ENCODE data around the gene LRCOL1. TPM values are rescaled to one million over a fixed set of nuclear protein-coding genes. Genes with fewer than 3 reads are reported as not detected.

LRCOL1 gene
- total and polyA plus RNA-seq, 2 of the 13 experiments (the other 11 are each of a cell fraction or from before 2014, with no cell fraction given), result not detected

DNA sequence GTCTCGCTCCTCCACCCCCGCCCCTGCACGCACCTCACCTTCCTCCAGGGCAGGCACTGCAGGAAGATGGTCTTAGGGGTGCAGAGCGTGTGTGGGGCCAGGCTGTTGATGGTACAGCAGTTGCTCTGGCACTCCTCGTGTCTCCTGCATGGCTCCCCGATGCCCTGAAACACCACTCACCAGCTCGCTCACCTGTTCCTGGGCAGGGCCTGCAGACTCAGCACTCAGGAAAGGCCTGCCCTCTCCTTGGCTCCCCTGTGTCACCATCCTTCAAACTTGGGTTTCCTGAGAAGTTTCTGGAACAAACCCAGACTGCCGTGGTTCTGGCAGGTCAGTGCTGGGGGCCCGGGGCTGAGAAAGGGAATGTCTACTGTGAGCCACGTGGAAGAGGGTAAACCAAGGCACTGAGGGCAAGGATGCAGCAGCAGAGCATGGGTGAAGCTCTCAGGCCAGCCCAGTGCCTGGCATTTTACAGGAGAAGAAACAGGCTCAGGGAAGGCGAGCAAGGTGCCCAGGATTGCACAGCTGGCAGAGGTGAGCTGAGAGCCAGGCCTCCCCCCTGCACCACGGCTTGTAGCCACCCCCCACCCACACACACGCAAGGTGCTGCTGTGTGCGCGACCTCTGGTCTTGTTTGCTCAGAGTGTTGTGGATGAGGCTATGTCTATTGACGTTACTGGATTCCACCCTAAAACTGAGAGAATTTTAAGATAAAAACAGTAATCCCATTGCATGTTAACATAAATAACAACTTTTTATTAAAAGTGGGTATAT lies 5.5 kb downstream of the LRCOL1 start (continued):
- TF ChIP-seq ZNF225 (CRISPR knock-in tag; IDR thresholded peaks at IDR 0.05) (no peak), RFX1 (IDR thresholded peaks at IDR 0.05) (no peak), HNF4G (IDR thresholded peaks at IDR 0.05; ENCODE audit: borderline replicate concordance, low read depth, low read length) (peak; percentile 11; the same call in 1 of the 2 replicates), HNF4G (CRISPR knock-in tag; IDR thresholded peaks at IDR 0.05; ENCODE audit: borderline replicate concordance, low read depth) (no peak), SRSF1 (optimal IDR thresholded peaks at IDR 0.05; ENCODE audit: low read depth, low read length) (no peak), ZFP36L1 (CRISPR knock-in tag; IDR thresholded peaks at IDR 0.05) (no peak), SUZ12 (IDR thresholded peaks at IDR 0.05; ENCODE audit: low read depth, low read length) (no peak), ZNF34 (CRISPR knock-in tag; IDR thresholded peaks at IDR 0.05; ENCODE audit: borderline replicate concordance) (no peak), ZMAT3 (CRISPR knock-in tag; conservative IDR thresholded peaks at IDR 0.05) (no peak), TARDBP (CRISPR knock-in tag; IDR thresholded peaks at IDR 0.05) (no peak), SKI (IDR thresholded peaks at IDR 0.05; ENCODE audit: partially characterized antibody) (no peak), EED (CRISPR knock-in tag; IDR thresholded peaks at IDR 0.05) (no peak)
- TF ChIP-seq, protein P1, sequence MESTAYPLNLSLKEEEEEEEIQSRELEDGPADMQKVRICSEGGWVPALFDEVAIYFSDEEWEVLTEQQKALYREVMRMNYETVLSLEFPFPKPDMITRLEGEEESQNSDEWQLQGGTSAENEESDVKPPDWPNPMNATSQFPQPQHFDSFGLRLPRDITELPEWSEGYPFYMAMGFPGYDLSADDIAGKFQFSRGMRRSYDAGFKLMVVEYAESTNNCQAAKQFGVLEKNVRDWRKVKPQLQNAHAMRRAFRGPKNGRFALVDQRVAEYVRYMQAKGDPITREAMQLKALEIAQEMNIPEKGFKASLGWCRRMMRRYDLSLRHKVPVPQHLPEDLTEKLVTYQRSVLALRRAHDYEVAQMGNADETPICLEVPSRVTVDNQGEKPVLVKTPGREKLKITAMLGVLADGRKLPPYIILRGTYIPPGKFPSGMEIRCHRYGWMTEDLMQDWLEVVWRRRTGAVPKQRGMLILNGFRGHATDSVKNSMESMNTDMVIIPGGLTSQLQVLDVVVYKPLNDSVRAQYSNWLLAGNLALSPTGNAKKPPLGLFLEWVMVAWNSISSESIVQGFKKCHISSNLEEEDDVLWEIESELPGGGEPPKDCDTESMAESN (CRISPR knock-in tag; conservative IDR thresholded peaks at IDR 0.05), result no peak
- TF ChIP-seq, protein P2, sequence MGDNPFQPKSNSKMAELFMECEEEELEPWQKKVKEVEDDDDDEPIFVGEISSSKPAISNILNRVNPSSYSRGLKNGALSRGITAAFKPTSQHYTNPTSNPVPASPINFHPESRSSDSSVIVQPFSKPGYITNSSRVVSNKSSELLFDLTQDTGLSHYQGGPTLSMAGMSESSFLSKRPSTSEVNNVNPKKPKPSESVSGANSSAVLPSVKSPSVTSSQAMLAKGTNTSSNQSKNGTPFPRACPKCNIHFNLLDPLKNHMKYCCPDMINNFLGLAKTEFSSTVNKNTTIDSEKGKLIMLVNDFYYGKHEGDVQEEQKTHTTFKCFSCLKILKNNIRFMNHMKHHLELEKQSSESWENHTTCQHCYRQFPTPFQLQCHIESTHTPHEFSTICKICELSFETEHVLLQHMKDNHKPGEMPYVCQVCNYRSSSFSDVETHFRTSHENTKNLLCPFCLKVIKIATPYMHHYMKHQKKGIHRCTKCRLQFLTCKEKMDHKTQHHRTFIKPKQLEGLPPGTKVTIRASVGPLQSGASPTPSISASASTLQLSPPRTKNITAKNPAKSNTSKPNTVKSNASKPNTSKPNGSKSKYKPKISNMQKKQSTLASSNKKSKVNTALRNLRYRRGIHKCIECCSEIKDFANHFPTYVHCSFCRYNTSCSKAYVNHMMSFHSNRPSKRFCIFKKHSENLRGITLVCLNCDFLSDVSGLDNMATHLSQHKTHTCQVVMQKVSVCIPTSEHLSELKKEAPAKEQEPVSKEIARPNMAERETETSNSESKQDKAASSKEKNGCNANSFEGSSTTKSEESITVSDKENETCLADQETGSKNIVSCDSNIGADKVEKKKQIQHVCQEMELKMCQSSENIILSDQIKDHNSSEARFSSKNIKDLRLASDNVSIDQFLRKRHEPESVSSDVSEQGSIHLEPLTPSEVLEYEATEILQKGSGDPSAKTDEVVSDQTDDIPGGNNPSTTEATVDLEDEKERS (CRISPR knock-in tag; IDR thresholded peaks at IDR 0.05), result no peak
- TF ChIP-seq, protein P3, sequence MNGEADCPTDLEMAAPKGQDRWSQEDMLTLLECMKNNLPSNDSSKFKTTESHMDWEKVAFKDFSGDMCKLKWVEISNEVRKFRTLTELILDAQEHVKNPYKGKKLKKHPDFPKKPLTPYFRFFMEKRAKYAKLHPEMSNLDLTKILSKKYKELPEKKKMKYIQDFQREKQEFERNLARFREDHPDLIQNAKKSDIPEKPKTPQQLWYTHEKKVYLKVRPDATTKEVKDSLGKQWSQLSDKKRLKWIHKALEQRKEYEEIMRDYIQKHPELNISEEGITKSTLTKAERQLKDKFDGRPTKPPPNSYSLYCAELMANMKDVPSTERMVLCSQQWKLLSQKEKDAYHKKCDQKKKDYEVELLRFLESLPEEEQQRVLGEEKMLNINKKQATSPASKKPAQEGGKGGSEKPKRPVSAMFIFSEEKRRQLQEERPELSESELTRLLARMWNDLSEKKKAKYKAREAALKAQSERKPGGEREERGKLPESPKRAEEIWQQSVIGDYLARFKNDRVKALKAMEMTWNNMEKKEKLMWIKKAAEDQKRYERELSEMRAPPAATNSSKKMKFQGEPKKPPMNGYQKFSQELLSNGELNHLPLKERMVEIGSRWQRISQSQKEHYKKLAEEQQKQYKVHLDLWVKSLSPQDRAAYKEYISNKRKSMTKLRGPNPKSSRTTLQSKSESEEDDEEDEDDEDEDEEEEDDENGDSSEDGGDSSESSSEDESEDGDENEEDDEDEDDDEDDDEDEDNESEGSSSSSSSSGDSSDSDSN (CRISPR knock-in tag; IDR thresholded peaks at IDR 0.05), result no peak
- TF ChIP-seq, protein P4, sequence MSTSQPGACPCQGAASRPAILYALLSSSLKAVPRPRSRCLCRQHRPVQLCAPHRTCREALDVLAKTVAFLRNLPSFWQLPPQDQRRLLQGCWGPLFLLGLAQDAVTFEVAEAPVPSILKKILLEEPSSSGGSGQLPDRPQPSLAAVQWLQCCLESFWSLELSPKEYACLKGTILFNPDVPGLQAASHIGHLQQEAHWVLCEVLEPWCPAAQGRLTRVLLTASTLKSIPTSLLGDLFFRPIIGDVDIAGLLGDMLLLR (CRISPR knock-in tag; IDR thresholded peaks at IDR 0.05), result no peak
- TF ChIP-seq, protein P5, sequence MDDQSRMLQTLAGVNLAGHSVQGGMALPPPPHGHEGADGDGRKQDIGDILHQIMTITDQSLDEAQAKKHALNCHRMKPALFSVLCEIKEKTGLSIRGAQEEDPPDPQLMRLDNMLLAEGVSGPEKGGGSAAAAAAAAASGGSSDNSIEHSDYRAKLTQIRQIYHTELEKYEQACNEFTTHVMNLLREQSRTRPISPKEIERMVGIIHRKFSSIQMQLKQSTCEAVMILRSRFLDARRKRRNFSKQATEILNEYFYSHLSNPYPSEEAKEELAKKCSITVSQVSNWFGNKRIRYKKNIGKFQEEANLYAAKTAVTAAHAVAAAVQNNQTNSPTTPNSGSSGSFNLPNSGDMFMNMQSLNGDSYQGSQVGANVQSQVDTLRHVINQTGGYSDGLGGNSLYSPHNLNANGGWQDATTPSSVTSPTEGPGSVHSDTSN (CRISPR knock-in tag; IDR thresholded peaks at IDR 0.05; ENCODE audit: borderline replicate concordance), result no peak

All from HepG2 (cell line).